Measurements from ENCODE around the gene TSPAN18. TPM values are rescaled to one million over a fixed set of nuclear protein-coding genes. Genes with fewer than 3 reads are reported as not detected.

The TSPAN18 gene
- total and polyA plus RNA-seq, 2 donors from 2014 or later: 13.8 to 38.1 TPM

DNA sequence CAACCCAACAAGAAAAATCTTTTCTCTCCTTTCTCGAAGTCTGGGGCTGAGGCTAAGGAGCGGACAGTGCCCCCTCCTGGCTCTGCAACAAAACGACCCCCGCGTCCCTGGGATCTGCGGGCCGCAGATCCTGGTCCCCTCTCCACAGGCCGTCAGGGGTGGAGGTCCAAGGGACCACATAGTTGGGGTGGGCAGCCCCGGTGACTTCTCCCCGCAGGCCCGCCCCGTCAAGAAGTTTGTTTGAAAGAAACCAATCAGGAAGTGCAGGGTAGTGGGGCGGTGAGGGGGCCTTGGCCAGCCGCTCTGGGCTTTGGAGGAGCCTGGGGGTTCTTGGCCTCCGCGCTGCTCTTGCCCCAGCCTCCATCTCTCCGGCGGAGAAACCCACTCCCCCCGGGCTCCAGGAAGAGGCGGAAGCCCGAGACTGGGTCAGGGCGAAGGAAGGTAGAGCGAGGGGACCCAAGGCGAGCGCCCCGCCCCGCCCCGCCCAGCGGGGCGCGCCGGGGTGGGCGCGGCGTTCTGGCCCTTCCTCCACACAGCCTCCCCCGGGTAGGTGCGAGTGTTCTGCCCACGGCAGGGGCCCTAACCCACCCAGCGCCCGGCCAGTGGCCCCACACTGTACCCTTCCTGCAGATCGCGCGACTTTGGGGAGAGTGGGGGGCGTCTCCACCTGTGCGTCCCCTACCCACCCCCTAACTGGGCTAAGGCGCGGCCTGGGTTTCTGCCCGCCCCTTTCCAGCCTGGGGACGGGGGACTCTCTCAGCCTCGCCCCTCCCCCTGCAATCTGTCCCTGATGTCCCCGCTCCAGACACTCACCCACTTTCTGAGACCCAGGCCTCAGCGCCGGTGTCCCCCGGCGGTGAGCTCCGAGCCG is 222.6 kb downstream of the TSPAN18 start:
- Histone ChIP-seq H3K36me3 (ENCODE audit: control insufficient read depth in 2 of 3, insufficient read depth in 3 of 3, low read length in 3 of 3) (no peaks in the 10 kb centered on the region), H3K4me3 (ENCODE audit: low read length in 3 of 3) (peak overlapping the region; percentile 28 to 65 (median 38)), H3K27me3 (ENCODE audit: control insufficient read depth, insufficient read depth, low read length) (no peaks in the 10 kb centered on the region), H3K9ac (ENCODE audit: low read length in 3 of 3) (peak overlapping the region in 1 of 3 donors; percentile 65), H3K27ac (ENCODE audit: low read depth in 2 of 2, low read length in 2 of 2) (peak overlapping the region; percentile 51 to 72), H3K9me3 (ENCODE audit: control insufficient read depth in 2 of 3, insufficient read depth in 1 of 3, low read length in 3 of 3) (no peaks in the 10 kb centered on the region), H3K4me1 (ENCODE audit: control insufficient read depth in 2 of 3, insufficient read depth in 2 of 3, low read depth in 1 of 3, low read length in 3 of 3) (peaks cover 0 to 8% (median 0%) of the 10 kb centered on the region in 3 donors)
- TF ChIP-seq, protein P1, sequence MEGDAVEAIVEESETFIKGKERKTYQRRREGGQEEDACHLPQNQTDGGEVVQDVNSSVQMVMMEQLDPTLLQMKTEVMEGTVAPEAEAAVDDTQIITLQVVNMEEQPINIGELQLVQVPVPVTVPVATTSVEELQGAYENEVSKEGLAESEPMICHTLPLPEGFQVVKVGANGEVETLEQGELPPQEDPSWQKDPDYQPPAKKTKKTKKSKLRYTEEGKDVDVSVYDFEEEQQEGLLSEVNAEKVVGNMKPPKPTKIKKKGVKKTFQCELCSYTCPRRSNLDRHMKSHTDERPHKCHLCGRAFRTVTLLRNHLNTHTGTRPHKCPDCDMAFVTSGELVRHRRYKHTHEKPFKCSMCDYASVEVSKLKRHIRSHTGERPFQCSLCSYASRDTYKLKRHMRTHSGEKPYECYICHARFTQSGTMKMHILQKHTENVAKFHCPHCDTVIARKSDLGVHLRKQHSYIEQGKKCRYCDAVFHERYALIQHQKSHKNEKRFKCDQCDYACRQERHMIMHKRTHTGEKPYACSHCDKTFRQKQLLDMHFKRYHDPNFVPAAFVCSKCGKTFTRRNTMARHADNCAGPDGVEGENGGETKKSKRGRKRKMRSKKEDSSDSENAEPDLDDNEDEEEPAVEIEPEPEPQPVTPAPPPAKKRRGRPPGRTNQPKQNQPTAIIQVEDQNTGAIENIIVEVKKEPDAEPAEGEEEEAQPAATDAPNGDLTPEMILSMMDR (IDR thresholded peaks at IDR 0.05; ENCODE audit: borderline replicate concordance, extremely low read depth, insufficient read depth): peak; percentile 3
- intact Hi-C loops (cut with DNase I): no loop called here
- DNase-seq (peak; percentile 73 to 88 (median 83)), FAIRE-seq (no peak)

GRCh38 chr11:44950031-44950624 is 223.4 kb downstream of the TSPAN18 start:
- TF ChIP-seq, protein P1 (IDR thresholded peaks at IDR 0.05; ENCODE audit: borderline replicate concordance, extremely low read depth, insufficient read depth): no peak
- DNase-seq: peak in 4 of 5 donors; percentile 61 to 85 (median 68)

GRCh38 chr11:44950625-44951476 is 224.1 kb downstream of the TSPAN18 start, which contains the start of gene TP53I11:
TSS of gene TP53I11 (minus strand) at chr11:44950883. CDS start at chr11:44938335, 12,548 bp downstream.
- intact Hi-C loops (cut with DNase I): no loop called here
- Histone ChIP-seq H3K27ac (ENCODE audit: low read depth in 2 of 2, low read length in 2 of 2) (peak within 1 kb of the TSS; percentile 51 to 72), H3K9me3 (ENCODE audit: control insufficient read depth in 2 of 3, insufficient read depth in 1 of 3, low read length in 3 of 3) (no peaks in the 10 kb centered on the region), H3K9ac (ENCODE audit: low read length in 3 of 3) (peak within 1 kb of the TSS in 2 of 3 donors; percentile 10 to 65), H3K4me1 (ENCODE audit: control insufficient read depth in 2 of 3, insufficient read depth in 2 of 3, low read depth in 1 of 3, low read length in 3 of 3) (peaks cover 0 to 11% (median 3%) of the 10 kb centered on the region in 3 donors), H3K4me3 (ENCODE audit: low read length in 3 of 3) (peak within 1 kb of the TSS; percentile 42 to 65 (median 59)), H3K27me3 (ENCODE audit: control insufficient read depth, insufficient read depth, low read length) (no peaks in the 10 kb centered on the region), H3K36me3 (ENCODE audit: control insufficient read depth in 2 of 3, insufficient read depth in 3 of 3, low read length in 3 of 3) (no peaks in the 10 kb centered on the region)
- no peak for FAIRE-seq
- DNase-seq: peak; percentile 82 to 94 (median 91)
- TF ChIP-seq, protein P1 (IDR thresholded peaks at IDR 0.05; ENCODE audit: borderline replicate concordance, extremely low read depth, insufficient read depth): peak; percentile 43

More at GRCh38 chr11:44950031-44950624, 223.4 kb downstream of the TSPAN18 start:
- H3K4me1 ChIP-seq (ENCODE audit: control insufficient read depth in 2 of 3, insufficient read depth in 2 of 3, low read depth in 1 of 3, low read length in 3 of 3): peaks cover 0 to 7% (median 0%) of the 10 kb centered on the region in 3 donors
- H3K9me3 ChIP-seq (ENCODE audit: control insufficient read depth in 2 of 3, insufficient read depth in 1 of 3, low read length in 3 of 3): no peaks in the 10 kb centered on the region
- peak overlapping the region in 2 of 3 donors; percentile 10 to 65 for H3K9ac ChIP-seq (ENCODE audit: low read length in 3 of 3)
- no peak for FAIRE-seq
- H3K27me3 ChIP-seq (ENCODE audit: control insufficient read depth, insufficient read depth, low read length): no peaks in the 10 kb centered on the region
- H3K4me3 ChIP-seq (ENCODE audit: low read length in 3 of 3): peak overlapping the region; percentile 42 to 65 (median 59)
- H3K27ac ChIP-seq (ENCODE audit: low read depth in 2 of 2, low read length in 2 of 2): peak overlapping the region; percentile 51 to 72
- intact Hi-C loops (cut with DNase I): no loop called here
- no peaks in the 10 kb centered on the region for H3K36me3 ChIP-seq (ENCODE audit: control insufficient read depth in 2 of 3, insufficient read depth in 3 of 3, low read length in 3 of 3)
